Esophagus mucosa (tissue), 1 donor: Measurements from ENCODE around the gene KRT36. TPM values are rescaled to one million over a fixed set of nuclear protein-coding genes. Genes with fewer than 3 reads are reported as not detected.
A peak's percentile ranks its signal among the peaks of the same experiment; 100 is the strongest.

Experiments used
- ATAC-seq: fragments of 200-7000 bp; cut with Tn5 transposase; one replicate; pipeline ENCODE4 v1.9.1; 2020
- total RNA-seq: library from RNA; stranded (reverse); gene quantifications from one replicate; pipeline ENCODE4 v1.2.4, GENCODE V29; 2023
- donor health status: DM: yes; HTN: yes; CAD: no.

The KRT36 gene
- total RNA-seq, 1 donor from 2014 or later = not detected

DNA sequence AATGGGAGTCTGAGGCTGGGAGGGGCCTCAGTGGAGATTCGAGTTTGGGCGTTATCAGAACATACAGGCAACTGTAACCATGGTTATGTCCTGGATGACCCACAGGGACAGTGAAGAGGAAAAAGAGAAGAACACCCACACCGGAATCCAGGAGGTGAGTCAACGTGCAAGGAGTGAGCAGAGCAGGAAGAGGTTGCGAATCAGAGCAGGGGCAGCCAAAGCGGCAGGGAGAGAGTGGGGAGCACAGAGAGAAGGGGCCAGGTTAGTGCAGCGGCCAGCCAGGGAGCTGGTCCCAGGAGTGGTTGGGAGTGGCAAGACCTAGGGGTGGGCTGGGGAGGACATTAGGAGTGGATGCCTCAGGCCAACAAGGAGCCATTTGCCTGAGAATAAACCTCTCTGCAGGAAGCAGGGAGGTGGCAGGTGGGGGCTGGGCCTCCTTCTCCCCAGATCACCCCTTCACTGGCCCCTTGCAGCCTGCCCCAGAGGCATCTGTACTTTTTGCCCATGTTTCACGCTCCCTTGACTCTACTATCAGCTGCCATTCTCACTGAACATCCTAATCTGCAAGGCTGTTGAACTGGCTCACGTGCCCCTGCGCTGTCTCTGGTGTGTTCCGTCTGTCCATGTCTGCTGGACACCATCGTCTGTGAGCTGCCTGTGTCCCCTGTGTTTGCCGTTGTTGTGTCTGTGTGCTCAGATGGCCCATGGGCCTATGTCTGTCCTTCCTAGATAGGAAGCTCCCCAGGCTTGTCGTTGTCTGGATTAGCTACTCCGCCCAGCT lies 10.6 kb upstream of the KRT36 start:
- peak; percentile 10 for ATAC-seq

DNA sequence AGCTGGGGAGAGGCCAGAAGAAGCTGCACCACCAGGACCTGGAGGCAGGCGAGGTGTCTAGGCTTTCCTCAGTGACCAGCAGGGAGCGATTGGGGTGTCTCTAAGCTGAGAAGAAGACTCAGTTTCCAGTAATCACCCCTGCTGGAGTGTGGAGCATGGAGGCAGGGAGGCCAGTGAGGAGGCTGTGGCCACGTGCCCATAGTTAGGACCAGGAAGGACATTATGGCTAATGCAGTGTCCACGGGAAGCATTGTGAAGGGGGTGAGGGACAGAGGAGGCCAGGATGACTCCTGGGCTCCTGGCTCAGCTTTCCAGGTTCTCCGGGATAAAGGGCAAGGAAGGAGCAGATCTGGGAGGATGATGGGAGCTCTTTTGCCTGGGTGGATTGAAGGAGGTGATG lies 10.0 kb upstream of the KRT36 start:
- peak; percentile 1 for ATAC-seq

DNA sequence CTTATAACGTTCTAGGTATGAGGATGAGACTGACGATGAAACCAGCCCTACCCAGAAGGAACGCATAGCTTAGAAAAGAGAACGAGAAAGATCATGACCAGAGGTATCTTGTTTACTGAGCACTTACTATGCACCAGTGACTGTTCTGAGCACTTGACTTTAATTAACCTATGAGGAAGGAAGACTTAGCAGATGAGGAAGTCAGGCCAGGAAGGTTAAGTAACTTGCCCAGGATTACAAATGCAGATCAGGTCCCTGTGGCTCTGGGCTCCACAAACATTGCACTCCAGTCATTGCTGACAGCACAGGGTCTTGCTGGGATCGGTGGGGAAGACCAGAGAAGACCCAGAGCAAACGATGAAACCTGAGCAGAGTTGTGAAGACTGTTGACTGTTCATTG lies 8.6 kb upstream of the KRT36 start:
- no peak for ATAC-seq

DNA sequence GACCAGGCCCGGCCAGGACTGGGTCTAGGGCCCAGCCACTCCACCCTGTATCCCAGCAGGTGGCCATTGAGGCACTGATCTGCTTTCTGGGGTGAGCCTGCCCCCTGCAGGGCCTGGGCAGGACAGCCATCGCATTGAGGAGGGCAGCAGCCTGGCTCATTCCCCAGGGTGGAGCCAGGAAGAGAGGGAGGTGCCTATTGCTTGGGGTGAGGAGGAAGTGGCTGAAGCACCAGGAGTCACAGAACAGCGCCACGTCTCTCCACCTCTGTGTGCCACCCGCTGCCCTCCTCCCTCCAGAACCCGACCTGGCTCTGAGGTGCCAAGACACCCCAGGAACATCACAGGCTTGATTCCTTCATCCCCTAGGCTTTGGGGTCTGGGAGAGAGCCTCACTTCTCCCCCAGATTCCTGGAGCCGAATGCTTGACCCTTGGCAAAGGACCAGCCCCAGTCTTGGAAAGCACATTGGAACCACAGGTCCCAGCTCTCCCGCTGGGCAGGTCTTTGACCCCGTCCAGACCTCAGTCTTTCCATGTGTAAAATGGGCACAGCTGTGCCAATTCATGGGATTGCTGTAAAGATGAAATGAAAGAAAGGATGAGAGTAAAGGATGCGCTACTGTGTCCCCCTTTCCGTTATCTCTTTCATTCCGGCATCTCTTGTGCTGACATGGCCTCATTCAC lies 7.2 kb upstream of the KRT36 start:
- ATAC-seq = peak; percentile 18

DNA sequence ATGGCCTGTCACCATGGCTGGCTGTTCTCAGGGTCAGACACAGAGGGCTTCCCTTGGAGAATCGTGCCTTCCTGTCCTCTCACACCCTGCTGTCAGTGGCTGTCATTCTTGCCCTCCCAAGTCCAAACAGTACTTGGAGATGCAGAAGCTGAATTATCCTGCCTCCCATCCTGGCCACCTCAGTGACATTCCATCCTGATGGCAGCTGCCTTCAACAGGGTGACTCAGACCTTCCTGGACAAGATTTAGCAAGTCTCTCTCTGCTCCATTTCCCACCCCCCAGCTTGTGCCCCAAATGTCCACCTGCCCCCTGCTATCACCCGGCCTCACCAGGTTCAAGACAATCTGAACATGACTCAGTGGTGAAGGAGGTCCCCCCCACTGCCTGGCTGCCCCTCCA lies 4.8 kb upstream of the KRT36 start:
- ATAC-seq = peak; percentile 1

DNA sequence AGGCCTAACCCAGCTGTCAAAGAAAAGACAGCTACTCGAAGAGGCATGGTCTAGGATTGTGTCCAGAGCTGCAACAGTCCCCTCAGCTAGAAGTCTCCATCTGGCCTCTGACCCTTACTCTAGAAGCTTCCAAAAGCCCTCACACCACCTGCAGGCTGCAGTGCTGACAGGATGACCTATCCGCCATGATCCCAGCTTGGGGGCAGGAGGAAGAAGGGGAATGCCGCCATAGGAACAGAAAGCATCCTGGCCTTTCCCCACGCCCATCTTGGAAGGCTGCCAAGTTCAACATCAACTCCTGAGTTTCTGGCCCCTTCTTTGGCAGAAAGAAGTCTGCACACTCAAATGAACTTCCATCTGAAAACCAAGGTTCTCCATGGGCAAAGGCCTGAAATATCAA lies 3.1 kb upstream of the KRT36 start:
- no peak for ATAC-seq

DNA sequence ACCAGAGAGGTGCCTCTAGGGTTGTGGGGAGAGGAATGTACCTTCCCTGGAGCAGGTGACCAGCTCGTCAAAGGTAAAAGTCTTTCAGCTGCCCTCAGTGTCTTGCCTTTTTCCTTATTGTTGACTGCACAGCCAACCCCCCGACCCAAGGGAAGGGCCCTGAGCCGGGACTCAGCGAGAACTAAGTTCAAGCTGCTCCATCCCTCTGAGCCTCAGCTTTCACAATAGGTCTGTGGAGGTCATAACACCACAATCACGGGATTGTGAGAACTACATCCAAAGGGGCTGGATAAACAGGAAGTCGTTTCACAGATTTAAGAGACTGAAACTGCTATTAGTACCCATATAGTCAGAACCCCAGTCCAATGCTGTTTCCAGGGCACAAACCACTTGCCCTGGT lies 2.6 kb upstream of the KRT36 start:
- ATAC-seq = no peak

DNA sequence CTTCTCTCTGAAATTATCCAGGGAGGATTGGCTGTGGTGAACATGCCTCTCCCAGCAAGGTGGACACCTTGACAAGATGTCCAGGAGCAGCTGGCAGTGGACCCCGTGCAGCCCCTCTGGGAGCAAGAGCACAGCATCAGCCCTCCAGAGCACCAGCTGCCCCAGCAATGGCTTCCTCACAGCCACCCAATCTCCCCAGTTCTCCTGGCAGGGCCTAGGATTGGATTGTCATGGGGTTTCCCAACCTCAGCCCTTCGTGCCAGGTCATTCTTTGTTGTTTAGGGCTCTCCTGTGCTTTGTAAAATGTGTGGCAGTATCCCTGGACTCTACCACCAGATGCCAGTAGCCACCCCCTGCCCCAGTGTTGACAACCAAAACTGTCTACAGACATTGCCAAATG lies 1.8 kb upstream of the KRT36 start:
- no peak for ATAC-seq

DNA sequence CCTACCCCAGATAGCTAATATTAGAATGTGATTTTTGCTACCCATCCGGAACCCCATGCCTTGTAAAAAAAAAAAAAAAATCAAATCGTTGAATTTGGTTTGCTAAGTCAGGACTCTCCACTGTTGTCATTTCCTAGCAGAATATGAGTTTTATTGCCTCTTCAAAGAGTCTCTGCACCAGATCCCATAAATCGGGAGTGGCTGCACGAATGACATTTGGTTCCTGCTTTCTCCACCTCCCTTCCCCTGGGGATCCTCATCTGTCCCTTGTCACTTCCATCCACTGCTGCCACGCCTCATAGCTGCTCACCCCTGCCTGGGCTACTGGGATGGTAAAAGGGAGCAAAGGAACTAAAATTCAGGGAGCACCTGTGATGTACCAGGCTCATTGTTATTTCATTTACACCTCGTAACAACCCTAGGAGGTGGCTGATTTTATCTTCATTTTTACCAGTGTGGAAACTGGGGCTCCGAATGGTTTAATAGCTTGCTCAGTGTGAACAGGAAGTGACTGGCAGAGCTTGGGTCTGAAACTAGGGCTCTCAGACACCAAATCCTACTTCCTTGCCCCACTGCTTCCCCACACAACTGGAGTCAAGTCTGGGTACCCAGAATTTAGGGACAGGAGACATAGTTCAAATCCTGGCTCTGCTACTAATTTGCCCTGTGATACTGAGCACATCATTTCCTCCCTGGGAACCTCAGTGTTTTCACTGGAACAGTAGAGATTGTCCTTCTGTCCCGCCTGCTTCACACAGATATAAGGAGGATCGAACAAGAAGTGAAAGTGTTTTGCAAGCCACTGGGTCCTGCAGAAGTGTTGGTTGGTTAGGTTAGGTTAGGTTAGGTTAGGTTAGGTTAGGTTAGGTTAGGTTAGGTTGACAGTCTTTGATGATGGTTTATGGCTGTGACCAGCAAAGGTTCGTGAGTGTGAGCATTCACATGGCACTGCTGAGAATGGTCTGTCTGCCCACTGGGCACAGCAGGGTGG lies 585 bp upstream of the KRT36 start:
- ATAC-seq = no peak

DNA sequence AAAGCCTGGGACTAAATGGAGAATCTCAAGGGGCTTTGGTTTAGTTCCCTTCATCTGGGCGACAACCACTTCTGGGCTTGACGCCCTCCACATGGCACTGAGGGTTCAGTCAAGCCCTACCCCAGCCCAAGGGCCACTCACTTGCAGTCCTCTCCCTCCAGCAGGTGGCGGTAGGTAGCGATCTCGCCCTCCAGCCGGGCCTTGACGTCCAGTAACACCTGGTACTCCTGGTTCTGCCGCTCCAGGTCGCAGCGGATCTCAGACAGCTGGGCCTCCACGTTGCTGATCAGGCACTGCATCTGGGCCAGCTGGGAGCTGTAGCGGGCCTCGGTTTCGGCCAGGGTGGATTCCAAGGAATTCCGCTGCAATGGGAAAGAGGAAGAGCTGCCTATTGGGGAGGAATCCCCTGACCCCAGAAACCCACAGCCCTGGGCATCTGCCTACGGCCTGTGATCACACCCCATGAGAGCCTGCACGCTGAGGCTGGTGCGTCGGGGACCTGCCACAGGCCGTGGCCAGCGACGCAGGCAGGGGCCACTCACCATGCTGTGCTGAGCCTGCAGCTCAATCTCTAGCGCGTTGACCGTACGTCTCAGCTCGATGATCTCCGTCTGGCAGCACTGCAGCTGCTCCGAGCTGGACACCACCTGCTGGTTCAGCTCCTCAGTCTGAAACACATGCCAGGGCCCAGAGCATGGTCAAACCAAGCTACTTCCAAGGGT lies 2.7 kb downstream of the KRT36 start:
- ATAC-seq = no peak

DNA sequence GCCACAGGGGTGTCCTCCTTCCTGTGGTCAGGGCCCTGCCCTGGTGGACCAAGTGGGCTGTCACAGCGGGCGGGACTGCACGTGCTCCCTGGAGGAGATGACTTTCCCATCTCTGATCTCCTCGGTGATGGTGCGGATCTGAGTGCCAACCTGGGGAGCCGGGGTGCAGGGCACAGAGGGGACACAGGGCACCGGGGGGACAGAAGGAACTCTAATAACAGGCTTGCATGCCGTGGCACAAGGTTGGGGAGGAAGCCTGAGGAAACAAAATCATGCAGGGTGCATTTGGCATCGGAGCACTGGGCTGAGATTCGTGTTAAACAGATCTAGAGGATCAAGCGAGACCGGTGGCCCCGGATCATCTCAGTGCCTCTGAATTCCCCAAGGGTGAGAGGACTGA lies 3.4 kb downstream of the KRT36 start:
- no peak for ATAC-seq

DNA sequence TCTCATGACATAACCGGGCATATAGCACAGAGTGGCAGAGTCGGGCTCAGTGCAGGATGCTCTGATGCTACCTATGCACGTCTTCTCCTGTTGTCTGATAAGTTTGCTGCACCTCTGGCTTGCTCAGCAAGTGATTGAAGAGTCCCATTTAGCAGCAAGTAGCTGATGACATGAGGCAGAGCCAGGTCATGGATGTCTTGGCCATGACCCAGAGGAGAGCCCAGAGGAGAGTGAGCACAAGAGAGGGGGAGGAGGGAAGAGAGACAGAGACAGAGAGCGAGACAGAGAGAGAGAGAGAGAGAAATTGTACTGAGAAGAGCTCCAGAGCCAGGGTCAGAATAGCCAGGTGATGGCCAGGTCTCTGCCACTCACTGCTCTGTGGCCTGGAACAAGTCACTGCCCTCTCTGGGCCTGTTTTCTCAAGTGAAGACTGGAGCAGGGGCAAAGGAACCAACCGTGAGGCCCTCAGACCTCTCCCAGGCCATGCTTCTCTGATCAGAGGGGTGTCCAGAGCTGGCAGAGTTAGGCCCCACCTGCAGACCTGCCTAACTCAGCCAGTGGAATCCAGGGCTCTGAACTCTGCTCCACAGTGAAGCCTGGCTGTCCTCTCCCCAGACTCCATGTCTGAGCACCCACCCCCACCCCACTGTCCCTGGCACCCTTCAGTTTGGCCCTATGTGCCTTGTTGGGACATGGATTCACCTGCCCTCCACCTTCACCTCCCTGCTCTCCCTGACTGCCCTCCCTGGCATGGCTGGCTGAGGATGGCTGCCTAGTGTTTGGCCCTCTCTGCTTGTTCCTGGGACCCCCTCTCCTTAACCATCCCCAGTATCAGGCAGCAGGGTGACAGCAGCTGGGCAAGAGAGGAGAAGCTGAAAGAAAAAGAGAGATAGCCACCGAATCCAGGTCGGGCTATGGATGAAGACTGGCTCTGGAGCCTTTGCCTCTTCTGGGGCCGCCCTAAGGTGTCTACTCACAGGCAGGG lies 4.5 kb downstream of the KRT36 start:
- ATAC-seq = no peak

DNA sequence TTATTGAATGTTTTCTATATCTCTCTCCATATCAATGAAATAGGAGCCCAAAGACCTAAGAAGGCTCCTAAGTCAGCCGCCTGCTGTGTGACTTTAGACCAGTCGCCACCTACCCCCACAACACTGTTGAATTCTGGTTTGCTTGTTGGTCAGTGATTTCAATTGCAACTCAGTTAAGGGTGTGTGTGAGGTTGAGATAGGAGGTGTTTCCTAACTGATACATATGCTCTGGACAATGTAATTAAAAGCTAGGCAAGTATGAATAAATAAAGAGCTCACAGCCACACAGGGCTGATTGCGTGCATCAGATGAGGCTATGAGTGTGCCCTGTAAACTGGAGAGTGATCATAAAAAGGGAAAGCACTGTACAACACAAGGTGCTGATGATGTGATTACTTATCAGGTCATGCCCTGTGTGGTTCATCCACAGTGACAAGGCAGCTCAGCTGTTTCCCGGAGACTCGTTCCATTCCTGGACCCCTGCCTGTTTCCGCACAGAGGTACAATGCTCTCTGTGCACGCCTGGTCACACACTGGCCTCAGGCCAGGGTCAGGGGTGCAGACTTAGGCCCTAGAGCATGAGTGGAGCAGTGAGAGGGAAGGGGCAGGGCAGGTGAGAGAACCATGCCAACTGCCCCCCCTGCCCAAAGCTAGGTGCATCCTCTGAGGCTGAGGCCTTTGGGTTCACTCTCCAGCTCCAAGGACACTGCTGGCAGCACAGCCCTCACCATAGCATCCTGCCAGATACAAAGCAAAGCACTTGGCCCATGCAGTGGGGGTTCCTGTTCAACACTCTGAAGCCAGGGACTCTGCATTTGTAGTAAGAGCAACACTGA lies 5.5 kb downstream of the KRT36 start:
- ATAC-seq = no peak

DNA sequence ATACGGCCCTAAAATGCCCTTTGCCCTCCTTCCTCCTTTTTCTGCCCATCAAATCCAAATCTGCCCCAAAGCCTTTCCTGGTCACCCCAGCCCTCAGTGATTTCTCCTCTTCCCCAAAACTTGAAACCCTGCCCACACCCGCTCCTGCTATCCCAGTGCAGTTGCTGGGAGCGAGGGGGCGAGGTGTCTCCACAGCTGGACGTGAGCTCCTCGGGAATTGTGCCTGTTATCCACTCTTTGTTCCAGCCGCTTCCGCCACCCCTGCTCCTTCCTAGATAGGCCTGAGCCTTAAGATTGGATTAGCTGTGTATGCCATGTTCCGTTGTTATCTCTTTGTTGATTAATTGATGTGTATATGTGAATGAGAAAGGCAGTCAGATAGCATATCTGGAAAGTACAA lies 6.2 kb downstream of the KRT36 start:
- no peak for ATAC-seq

DNA sequence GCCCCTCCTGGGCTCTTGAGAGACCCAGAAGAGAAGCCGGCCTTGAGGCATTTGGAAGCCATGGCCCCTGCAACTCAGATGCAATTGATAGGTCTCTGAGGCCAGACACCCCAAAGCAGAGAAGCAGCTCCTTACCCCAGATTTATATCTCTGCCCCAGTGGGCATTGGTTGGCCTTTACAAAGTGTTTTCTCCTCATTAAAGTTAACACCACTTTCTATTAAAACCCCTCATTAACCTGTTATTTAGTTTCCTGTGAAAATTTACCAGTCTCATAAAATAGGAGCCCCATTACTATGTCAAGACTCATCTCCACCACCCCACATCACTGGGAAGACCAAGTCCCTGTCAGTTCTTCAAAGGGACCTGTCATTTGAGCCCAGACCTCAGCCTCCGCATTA lies 8.7 kb downstream of the KRT36 start, which contains the start of gene KRT35:
KRT35 (minus strand) TSS at position 116 of the 400 bp plus-strand sequence; CDS start at position 62, 54 bp downstream.
- no peak for ATAC-seq

DNA sequence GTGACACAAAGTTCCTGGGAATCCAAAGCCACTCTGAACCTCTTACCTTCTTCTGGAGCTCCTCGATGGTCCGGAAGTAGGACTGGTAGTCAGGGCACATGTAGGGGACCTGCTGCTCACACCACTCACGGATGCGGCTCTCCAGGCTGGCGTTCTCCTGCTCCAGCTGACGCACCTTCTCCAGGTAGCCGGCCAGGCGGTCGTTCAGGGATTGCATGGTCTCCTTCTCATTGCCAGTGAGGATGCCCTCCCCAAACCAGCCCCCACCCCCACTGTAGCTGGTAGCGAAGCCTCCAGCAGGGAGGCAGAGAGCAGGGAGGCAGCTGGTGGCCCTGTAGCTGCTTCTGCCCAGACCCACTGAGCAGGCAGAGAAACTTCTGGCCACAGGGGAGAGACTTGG lies 9.1 kb downstream of the KRT36 start:
- ATAC-seq = no peak

DNA sequence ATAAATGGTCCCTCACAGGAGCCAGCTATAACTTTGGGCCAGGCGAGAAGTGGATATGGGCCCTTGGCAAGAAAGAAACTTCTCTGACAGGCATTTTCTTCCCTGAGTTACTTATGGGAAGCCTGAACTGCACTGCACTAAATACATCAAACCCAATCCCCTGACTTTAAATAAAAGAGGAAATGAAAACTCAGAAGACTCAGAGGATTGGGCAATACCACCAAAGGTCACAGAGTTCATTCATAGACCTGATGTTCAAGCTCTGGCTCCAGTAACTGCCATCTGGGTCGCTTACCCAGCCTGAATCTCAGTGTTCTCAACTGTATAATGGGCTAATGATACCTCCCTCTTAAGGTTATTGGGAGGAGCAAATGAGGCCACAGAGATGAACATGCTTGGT lies 9.6 kb downstream of the KRT36 start:
- no peak for ATAC-seq

DNA sequence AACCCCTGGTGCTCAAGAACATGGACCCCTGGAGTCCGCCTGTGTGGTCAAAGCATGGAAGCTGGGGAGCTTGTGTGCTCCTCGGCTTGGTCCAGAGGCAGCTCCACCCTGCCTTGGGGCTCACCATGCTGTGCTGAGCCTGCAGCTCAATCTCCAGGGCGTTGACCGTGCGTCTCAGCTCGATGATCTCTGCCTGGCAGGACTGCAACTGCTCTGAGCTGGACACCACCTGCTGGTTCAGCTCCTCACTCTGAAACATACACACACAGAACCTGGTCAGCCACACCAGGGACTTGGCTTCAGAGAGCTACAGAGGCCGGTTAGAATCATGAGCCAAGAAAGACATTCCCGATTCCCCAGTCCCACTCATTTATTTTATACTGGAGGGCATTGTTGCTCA lies 11.5 kb downstream of the KRT36 start:
- peak; percentile 25 for ATAC-seq

DNA sequence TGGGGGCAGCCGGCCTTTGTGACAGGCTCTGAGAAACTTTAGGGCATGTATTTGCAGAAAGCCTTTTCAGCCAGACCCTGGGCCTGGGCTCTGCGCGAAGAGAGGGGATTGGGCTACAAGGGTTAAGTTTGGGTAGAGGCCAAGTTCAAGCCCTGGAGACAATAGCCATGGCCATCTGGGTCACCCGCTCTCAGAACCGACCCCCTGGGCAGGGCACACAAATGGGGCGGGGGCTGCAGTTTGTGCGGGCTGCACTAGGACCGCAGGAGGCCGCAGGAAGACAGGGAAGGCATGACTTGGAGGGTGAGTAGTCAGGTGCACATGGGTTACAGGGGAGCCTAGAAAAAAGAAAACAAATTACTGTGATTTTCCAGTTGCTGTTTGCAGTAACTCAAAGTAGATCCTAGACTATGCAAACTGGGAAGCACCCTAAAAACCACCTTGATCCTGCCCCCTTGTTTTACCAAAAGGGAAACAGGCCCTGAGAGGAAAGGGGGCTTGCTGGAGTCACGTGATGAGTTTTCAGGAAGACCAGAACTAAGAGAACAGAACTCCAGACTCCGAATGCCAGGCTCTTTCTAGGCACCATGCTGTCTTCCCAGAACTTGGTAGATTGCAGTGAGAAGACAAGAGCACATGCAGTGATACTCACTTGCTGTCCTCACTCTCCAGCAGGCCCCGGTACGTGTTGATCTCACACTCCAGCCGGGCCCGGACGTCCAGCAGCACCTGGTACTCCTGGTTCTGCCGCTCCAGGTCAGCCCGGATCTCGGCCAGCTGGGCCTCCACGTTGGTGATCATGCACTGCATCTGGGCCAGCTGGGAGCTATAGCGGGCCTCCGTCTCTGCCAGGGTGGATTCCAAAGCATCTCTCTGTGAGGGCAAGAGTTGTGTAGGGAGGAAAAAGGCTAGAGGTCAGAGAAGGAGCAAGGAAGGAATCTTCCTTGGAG lies 12.6 kb downstream of the KRT36 start:
- ATAC-seq = no peak
